BE2C (cell line): ENCODE data around the gene HMGN4.
"Not testable (repeated sequence)": the region's sequence is repeated elsewhere in the genome, so short reads cannot be mapped to it uniquely, and the experiment has no call there.

ENCODE experiments used
- DNase-seq: peaks from one replicate; pipeline ENCODE4 v3.0.0-alpha.2; 2020
- H3K27me3 ChIP-seq: fragments of 250-450 bp; sonication (Bioruptor Pico); 2 replicates; pipeline ENCODE4 v1.5.1; 2020; ENCODE audit warnings: mild to moderate bottlenecking
- H3K36me3 ChIP-seq: fragments of 250-450 bp; sonication (Bioruptor Pico); 2 replicates; pipeline ENCODE4 v1.5.1; 2020; ENCODE audit warnings: mild to moderate bottlenecking
- H3K4me1 ChIP-seq: fragments of 250-450 bp; sonication (Bioruptor Pico); 2 replicates; pipeline ENCODE4 v1.5.1; 2020
- H3K4me3 ChIP-seq: 2 replicates; pipeline ENCODE4 v1.5.1; 2011; ENCODE audit warnings: low read depth, low read length
- H3K9me3 ChIP-seq: fragments of 250-450 bp; sonication (Bioruptor Pico); 2 replicates; pipeline ENCODE4 v1.5.1; 2020
- CTCF ChIP-seq: IDR thresholded peaks from 2 replicates; pipeline ENCODE4 v1.5.1; 2012; ENCODE audit warnings: mild to moderate bottlenecking, low read depth, low read length

HMGN4 gene

GRCh38 chr6:26520850-26521599, 17.1 kb upstream of the HMGN4 start:
- no peak for TF ChIP-seq CTCF
- no peaks in the 10 kb centered on the region for H3K9me3 ChIP-seq

GRCh38 chr6:26521600-26522391, 16.4 kb upstream of the HMGN4 start:
- Histone ChIP-seq H3K4me1 (no peaks in the 10 kb centered on the region), H3K4me3 (peak overlapping the region; percentile 90), H3K27me3 (no peaks in the 10 kb centered on the region), H3K9me3 (no peaks in the 10 kb centered on the region), H3K36me3 (no peaks in the 10 kb centered on the region)
- TF ChIP-seq CTCF: no peak
- DNase-seq: peak; percentile 54

More at GRCh38 chr6:26520850-26521599, 17.1 kb upstream of the HMGN4 start:
- Histone ChIP-seq H3K4me1 (no peaks in the 10 kb centered on the region), H3K36me3 (no peaks in the 10 kb centered on the region), H3K4me3 (peak overlapping the region; percentile 90), H3K27me3 (no peaks in the 10 kb centered on the region)
- peak; percentile 90 for DNase-seq

- not testable (repeated sequence) for H3K4me1 ChIP-seq, H3K4me3 ChIP-seq, H3K27me3 ChIP-seq, H3K36me3 ChIP-seq, DNase-seq, H3K9me3 ChIP-seq
Observed at GRCh38 chr6:26522486-26523228, 15.5 kb upstream of the HMGN4 start.

- not testable (repeated sequence) for H3K36me3 ChIP-seq, H3K27me3 ChIP-seq, DNase-seq, H3K9me3 ChIP-seq, H3K4me1 ChIP-seq, H3K4me3 ChIP-seq
Observed at GRCh38 chr6:26524314-26524713, 13.9 kb upstream of the HMGN4 start.

- H3K27me3 ChIP-seq: no peaks in the 10 kb centered on the region
- TF ChIP-seq CTCF: no peak
- no peak for DNase-seq
- no peaks in the 10 kb centered on the region for H3K36me3 ChIP-seq
- H3K4me1 ChIP-seq: no peaks in the 10 kb centered on the region
- no peaks in the 10 kb centered on the region for H3K9me3 ChIP-seq
- no peak overlapping the region for H3K4me3 ChIP-seq
Observed at GRCh38 chr6:26524722-26525370, 13.3 kb upstream of the HMGN4 start.

GRCh38 chr6:26525838-26526237, 12.3 kb upstream of the HMGN4 start:
- no peak for TF ChIP-seq CTCF
- H3K4me1 ChIP-seq: no peaks in the 10 kb centered on the region
- no peak overlapping the region for H3K4me3 ChIP-seq
- no peaks in the 10 kb centered on the region for H3K36me3 ChIP-seq
- H3K27me3 ChIP-seq: no peaks in the 10 kb centered on the region
- no peak for DNase-seq
- H3K9me3 ChIP-seq: no peaks in the 10 kb centered on the region
